ENCODE measurements around the gene WSB2.

The WSB2 gene

DNA sequence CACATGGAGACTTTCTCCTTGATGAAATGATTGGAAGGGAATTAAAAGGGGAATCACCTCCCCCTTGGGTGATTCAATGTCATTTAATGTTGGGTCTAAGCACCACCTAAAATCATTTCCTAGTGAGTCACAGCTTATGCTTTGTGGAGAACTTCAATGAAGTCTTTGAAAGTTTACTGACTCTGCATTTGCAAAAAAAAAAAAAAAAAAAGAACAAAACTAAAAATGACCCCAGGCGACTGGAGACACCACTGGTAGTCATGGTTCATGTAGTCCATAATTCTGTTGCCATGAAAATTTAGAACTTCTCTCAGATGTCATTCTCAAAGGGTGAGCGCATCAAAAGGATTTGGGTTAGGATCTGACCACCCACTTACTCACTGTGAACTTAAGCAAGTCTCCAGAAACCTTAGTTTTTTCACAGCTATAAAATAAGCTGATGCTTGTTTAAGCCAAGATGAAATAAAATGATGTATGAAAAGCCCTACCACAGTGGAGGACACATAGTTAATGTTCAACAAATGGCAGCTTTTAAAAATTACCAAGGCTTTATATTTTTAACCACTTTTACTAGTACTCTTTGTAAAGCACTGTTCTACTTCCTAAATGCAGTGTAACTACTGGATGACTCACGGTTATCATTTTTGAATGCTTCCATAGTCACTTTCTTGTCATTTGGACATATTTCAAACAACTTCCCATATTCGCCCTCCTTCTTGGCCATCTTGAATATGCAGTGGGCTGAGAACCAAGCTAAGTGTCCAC, 74.1 kb downstream of the WSB2 start:
- no peak for DNase-seq

- DNase-seq, result no peak
These were observed 75.8 kb downstream of the WSB2 start for GRCh38 chr12:117985182-117985581.

Data from NCI-H1930 (cell line).